ENCODE data around the gene PRSS56. TPM values are rescaled to one million over a fixed set of nuclear protein-coding genes. Genes with fewer than 3 reads are reported as not detected.

The PRSS56 gene
- total RNA-seq, 2 experiments from 2014 or later: not detected

GRCh38 chr2:232492236-232492848 is 27.8 kb upstream of the PRSS56 start:
- Mint-ChIP-seq H3K4me1 (no peaks in the 10 kb centered on the region), H3K27ac (no peak overlapping the region), H3K36me3 (no peaks in the 10 kb centered on the region), H3K27me3 (peaks cover 25% of the 10 kb centered on the region), H3K9me3 (no peaks in the 10 kb centered on the region), H3K4me3 (no peak overlapping the region)
- no peak for DNase-seq

DNA sequence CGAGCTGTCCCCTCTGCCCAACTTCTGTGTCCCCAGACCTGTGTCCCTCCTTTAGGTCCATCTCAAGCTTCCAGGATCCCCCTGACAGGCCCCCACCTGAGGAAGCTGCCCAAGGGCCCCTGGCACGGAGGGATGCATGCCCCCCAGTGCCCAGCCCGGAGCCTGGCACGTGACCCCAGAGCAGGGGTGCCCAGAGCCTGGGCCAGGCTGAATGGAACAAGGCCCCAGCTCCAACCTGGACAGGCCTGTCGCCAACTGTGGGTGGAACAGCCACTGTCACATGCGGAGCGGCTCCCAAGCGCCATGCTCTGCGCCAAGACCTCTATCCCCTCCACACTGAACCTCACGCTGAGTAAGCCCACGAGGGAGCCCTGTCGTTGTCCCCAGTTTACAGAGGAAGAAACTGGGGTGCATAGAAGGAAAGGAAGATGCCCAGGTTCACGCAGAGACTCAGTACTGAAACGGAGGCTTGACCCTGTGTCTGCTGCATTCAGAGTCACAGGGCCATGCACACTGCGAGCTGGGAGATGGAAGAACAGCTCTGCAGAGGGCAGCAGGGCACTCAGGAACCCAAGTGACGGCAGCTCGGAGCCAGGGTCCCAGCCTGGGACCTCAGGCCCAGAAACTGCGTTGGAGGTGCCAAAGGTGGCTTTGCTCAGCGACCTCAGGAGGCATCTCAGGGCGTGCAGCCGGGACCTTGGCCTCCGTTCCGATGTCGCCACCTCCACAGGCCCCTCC is 27.1 kb upstream of the PRSS56 start:
- Mint-ChIP-seq H3K9me3 (no peaks in the 10 kb centered on the region), H3K36me3 (no peaks in the 10 kb centered on the region), H3K4me3 (no peak overlapping the region), H3K27me3 (peaks cover 21% of the 10 kb centered on the region), H3K27ac (no peak overlapping the region), H3K4me1 (no peaks in the 10 kb centered on the region)
- no peak for DNase-seq

- no peak overlapping the region for H3K4me3 Mint-ChIP-seq
- no peaks in the 10 kb centered on the region for H3K9me3 Mint-ChIP-seq
- H3K36me3 Mint-ChIP-seq: no peaks in the 10 kb centered on the region
- no peak overlapping the region for H3K27ac Mint-ChIP-seq
- H3K27me3 Mint-ChIP-seq: peaks cover 13% of the 10 kb centered on the region
- no peaks in the 10 kb centered on the region for H3K4me1 Mint-ChIP-seq
- DNase-seq: no peak
Observed at GRCh38 chr2:232493701-232494474, 26.3 kb upstream of the PRSS56 start.

DNA sequence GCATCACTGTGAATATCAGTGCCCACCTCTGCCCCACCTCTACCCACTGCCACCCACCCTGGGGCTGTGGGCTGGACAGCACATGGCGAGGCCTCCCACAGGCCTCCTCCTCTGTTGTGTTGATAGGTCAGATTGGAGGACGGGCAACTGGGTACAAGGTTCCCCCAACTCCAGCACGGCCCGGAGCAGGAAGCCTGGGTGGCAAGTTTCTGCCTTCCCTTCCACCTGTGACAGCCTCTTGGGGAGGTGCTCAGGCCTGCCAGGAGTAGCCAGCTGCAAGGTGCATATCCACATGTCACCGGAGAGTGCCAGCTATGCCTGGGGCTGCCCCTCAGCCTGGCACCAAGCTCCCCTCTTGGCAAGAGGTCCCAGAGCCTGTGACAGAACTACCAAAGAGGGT is 25.6 kb upstream of the PRSS56 start:
- no peak for DNase-seq
- Mint-ChIP-seq H3K4me1 (no peaks in the 10 kb centered on the region), H3K36me3 (no peaks in the 10 kb centered on the region), H3K27me3 (peaks cover 7% of the 10 kb centered on the region), H3K27ac (no peak overlapping the region), H3K4me3 (no peak overlapping the region), H3K9me3 (no peaks in the 10 kb centered on the region)

- no peaks in the 10 kb centered on the region for H3K4me1 Mint-ChIP-seq
- no peak overlapping the region for H3K27ac Mint-ChIP-seq
- DNase-seq: no peak
- H3K9me3 Mint-ChIP-seq: no peaks in the 10 kb centered on the region
- H3K36me3 Mint-ChIP-seq: no peaks in the 10 kb centered on the region
- no peak overlapping the region for H3K4me3 Mint-ChIP-seq
- H3K27me3 Mint-ChIP-seq: peaks cover 5% of the 10 kb centered on the region
Observed at GRCh38 chr2:232495292-232495691, 24.9 kb upstream of the PRSS56 start.

GRCh38 chr2:232496501-232497270 is 23.5 kb upstream of the PRSS56 start:
- no peak overlapping the region for H3K4me3 Mint-ChIP-seq
- H3K36me3 Mint-ChIP-seq: no peaks in the 10 kb centered on the region
- H3K9me3 Mint-ChIP-seq: no peaks in the 10 kb centered on the region
- H3K4me1 Mint-ChIP-seq: no peaks in the 10 kb centered on the region
- no peak overlapping the region for H3K27ac Mint-ChIP-seq
- DNase-seq: no peak
- H3K27me3 Mint-ChIP-seq: peaks cover 12% of the 10 kb centered on the region

DNA sequence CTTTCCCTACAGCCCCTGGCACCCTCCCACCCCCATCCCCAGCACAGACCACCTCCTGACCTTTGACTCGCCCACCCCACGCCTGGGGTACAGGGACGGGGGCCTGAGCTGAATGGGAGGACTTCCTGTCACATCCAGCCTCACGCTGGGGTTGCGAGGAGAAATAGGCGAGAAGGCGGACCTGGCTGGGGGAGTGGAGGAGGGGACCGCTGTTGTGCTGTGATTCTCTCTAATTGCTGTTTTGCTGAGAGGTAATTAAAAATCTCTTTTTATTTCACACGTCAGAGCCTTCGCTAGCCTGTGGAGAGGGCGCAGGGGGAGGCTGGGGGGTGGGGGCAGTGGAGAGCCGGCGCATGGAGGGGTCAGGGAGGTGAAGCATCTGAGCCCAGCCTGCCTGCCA is 22.8 kb upstream of the PRSS56 start:
- H3K9me3 Mint-ChIP-seq: no peaks in the 10 kb centered on the region
- H3K27ac Mint-ChIP-seq: no peak overlapping the region
- peaks cover under 1% of the 10 kb centered on the region for H3K4me1 Mint-ChIP-seq
- H3K4me3 Mint-ChIP-seq: no peak overlapping the region
- peaks cover 17% of the 10 kb centered on the region for H3K27me3 Mint-ChIP-seq
- no peaks in the 10 kb centered on the region for H3K36me3 Mint-ChIP-seq
- no peak for DNase-seq

DNA sequence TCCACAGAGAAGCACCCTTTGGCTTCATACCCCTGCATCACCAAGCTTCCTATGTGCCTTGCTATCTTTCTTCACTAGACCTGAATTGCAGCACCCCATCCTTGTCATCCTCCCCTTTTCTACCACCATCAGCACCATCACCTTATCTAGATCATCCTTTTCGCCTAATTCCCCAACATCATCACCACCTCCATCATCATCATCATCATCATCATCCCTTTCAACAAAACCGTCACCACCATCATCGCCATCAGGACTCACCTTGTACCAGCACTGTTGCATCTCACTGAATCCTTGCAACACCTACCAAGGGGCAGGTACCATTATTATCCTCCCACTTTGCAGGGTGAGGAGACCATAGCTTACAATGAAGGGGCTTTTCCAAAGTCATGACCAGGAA is 21.7 kb upstream of the PRSS56 start:
- H3K27me3 Mint-ChIP-seq: peaks cover 25% of the 10 kb centered on the region
- H3K9me3 Mint-ChIP-seq: no peaks in the 10 kb centered on the region
- H3K27ac Mint-ChIP-seq: no peak overlapping the region
- H3K4me1 Mint-ChIP-seq: peaks cover 4% of the 10 kb centered on the region
- no peaks in the 10 kb centered on the region for H3K36me3 Mint-ChIP-seq
- DNase-seq: no peak
- H3K4me3 Mint-ChIP-seq: no peak overlapping the region

DNA sequence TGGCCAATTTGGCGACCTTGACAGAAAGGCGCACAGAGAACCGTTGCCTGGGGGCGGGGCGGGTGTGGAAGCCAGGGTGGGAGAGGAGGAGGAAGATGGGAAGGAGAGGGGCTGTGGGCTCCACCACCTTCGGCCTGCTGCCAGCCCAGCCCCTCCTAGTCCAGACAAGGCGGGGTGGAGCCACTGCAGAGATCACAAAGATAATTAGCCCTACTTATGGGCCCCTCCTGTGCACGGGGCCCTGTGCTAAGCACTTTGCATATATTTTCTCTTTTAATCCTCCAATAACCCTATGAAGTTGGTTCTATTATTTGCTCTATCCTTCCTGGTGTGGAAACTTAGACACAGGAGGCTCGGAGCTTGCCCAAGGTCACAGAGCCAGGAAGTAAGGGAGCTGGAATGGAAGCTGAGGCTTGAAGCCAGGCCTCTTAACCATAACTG is 18.8 kb upstream of the PRSS56 start:
- DNase-seq: no peak
- Mint-ChIP-seq H3K36me3 (no peaks in the 10 kb centered on the region), H3K9me3 (no peaks in the 10 kb centered on the region), H3K4me3 (no peak overlapping the region), H3K4me1 (peaks cover 7% of the 10 kb centered on the region), H3K27me3 (peaks cover 49% of the 10 kb centered on the region), H3K27ac (no peak overlapping the region)

DNA sequence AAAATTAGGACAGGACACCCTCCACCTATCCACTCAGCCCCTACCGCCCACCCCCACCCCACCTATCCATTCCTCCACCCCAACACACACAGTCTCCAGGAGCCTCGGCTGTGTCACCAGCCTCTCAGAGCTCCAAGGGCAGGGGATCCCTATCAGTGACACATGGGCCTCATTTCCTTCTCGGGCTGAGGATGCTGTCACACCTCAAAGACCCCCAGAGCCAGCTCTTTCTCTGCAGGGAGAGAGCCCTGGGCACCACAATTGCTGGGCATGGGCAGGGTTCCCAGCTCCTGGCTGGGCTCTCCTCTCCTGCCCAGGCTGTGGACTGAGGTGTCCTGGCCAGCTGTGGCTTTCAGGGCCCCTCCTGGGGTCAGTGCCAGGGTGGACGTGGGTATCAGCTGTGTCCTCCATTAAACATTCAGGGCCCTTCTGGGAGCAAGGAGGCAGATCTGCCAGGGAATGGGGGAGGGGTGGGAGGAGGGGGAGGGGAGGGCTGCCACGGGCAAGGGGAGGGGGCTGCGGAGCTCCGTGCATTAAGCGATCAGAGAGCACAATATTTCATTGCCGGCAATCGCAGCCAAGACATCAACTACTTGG is 18.3 kb upstream of the PRSS56 start:
- Mint-ChIP-seq H3K4me3 (no peak overlapping the region), H3K36me3 (no peaks in the 10 kb centered on the region), H3K27me3 (peaks cover 49% of the 10 kb centered on the region), H3K27ac (no peak overlapping the region), H3K4me1 (peaks cover 7% of the 10 kb centered on the region), H3K9me3 (no peaks in the 10 kb centered on the region)
- no peak for DNase-seq

GRCh38 chr2:232502511-232502910 is 17.7 kb upstream of the PRSS56 start:
- Mint-ChIP-seq H3K27ac (peak overlapping the region; percentile 81), H3K36me3 (no peaks in the 10 kb centered on the region), H3K9me3 (no peaks in the 10 kb centered on the region), H3K4me3 (peak overlapping the region; percentile 81), H3K4me1 (peaks cover 7% of the 10 kb centered on the region), H3K27me3 (peaks cover 49% of the 10 kb centered on the region)
- no peak for DNase-seq

DNA sequence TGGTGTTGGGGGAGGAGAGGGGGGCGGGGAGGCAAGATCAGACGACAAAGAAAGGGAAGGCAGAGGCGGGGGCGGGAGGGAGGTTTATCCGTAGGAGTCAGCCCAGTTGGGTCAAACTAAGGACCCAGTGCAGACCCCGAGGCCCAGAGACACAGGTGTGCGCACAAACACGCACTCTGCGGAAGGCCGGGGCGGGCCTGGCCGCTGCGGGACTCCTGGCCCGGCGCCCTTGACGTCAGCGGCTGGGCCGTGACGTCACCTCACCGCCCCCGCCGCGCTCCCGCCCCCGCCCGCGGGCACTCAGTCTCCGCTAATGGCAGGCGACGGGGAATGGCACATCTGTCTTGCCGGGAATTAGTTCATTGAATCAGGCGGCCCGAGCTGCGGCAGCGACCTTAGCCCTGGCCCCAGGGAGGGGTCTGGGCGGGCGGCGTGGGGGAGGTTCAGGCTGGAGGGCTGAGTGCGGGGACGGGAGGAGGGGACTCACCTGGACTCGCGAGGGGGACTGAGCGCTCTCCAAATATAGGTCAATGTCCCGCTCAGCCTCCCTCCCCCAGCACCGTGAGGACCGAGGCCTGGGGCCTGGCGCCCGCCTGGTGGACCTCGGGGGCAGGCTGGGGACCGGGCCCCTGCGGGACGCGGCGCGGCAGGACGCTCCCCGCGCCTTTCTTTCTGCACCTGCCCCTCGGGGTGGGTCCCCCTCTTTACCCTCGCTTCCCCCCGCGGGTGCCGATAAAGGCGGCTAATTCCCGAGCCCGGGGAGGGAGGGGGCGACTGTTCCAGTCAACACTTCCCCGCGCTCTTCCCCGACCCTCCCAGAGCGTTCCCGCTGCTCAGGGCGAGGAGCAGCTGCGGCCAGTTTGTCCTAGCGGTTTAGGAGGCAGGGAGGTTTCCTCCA is 17.0 kb upstream of the PRSS56 start:
- peaks cover 49% of the 10 kb centered on the region for H3K27me3 Mint-ChIP-seq
- H3K9me3 Mint-ChIP-seq: no peaks in the 10 kb centered on the region
- H3K4me1 Mint-ChIP-seq: peaks cover 7% of the 10 kb centered on the region
- DNase-seq: peak; percentile 64
- H3K27ac Mint-ChIP-seq: no peak overlapping the region
- H3K36me3 Mint-ChIP-seq: no peaks in the 10 kb centered on the region
- peak overlapping the region; percentile 30 for H3K4me3 Mint-ChIP-seq

- peak overlapping the region; percentile 22 for H3K4me3 Mint-ChIP-seq
- H3K9me3 Mint-ChIP-seq: no peaks in the 10 kb centered on the region
- H3K27me3 Mint-ChIP-seq: peaks cover 49% of the 10 kb centered on the region
- H3K4me1 Mint-ChIP-seq: peaks cover 7% of the 10 kb centered on the region
- no peaks in the 10 kb centered on the region for H3K36me3 Mint-ChIP-seq
- no peak for DNase-seq
- no peak overlapping the region for H3K27ac Mint-ChIP-seq
Observed at GRCh38 chr2:232503809-232504323, 16.3 kb upstream of the PRSS56 start.

GRCh38 chr2:232504438-232504837 is 15.8 kb upstream of the PRSS56 start:
- peaks cover 49% of the 10 kb centered on the region for H3K27me3 Mint-ChIP-seq
- H3K9me3 Mint-ChIP-seq: no peaks in the 10 kb centered on the region
- DNase-seq: no peak
- H3K4me1 Mint-ChIP-seq: peaks cover 7% of the 10 kb centered on the region
- no peaks in the 10 kb centered on the region for H3K36me3 Mint-ChIP-seq
- H3K27ac Mint-ChIP-seq: no peak overlapping the region
- H3K4me3 Mint-ChIP-seq: no peak overlapping the region
